SK-N-SH treated with all-trans-retinoic acid at 6 μM for 48 hours (cell line): ENCODE data around the gene PLA2R1.

Source experiments
- ATAC-seq: fragments of 200-7000 bp; cut with Tn5 transposase; 3 replicates; pipeline ENCODE4 v1.9.1; 2020; ENCODE audit warnings: mild to moderate bottlenecking, moderate library complexity
- ARNTL ChIP-seq: fragments of 450-650 bp; formaldehyde crosslinking; IDR thresholded peaks from 2 replicates; pipeline ENCODE4 v1.5.0; 2020; ENCODE audit warnings: low read depth, mild to moderate bottlenecking, moderate library complexity, borderline replicate concordance
- BACH2 ChIP-seq: fragments of 250-450 bp; sonication (Bioruptor Pico); IDR thresholded peaks from 2 replicates; pipeline ENCODE4 v1.9.0; 2021; ENCODE audit warnings: mild to moderate bottlenecking, borderline replicate concordance
- CSDC2 ChIP-seq: fragments of 250-450 bp; sonication (Bioruptor Pico); IDR thresholded peaks from 2 replicates; pipeline ENCODE4 v1.5.0; 2020; ENCODE audit warnings: mild to moderate bottlenecking, moderate library complexity
- ESRRG ChIP-seq: fragments of 250-450 bp; sonication (Bioruptor Pico); IDR thresholded peaks from 2 replicates; pipeline ENCODE4 v1.6.1; 2021; ENCODE audit warnings: mild to moderate bottlenecking
- GLIS3 ChIP-seq: fragments of 250-450 bp; sonication (Bioruptor Pico); IDR thresholded peaks from 2 replicates; pipeline ENCODE4 v1.5.0; 2020; ENCODE audit warnings: mild to moderate bottlenecking, moderate library complexity
- ISL1 ChIP-seq: fragments of 250-450 bp; sonication (Bioruptor Pico); IDR thresholded peaks from 2 replicates; pipeline ENCODE4 v2.1.2; 2022; ENCODE audit warnings: mild to moderate bottlenecking, moderate library complexity
- OSR1 ChIP-seq: fragments of 250-450 bp; sonication (Bioruptor Pico); IDR thresholded peaks from 2 replicates; pipeline ENCODE4 v1.8.0; 2022; ENCODE audit warnings: moderate library complexity, mild to moderate bottlenecking, inconsistent platforms
- RARB ChIP-seq: fragments of 250-450 bp; sonication (Bioruptor Pico); IDR thresholded peaks from 2 replicates; pipeline ENCODE4 v1.8.0; 2021; ENCODE audit warnings: mild to moderate bottlenecking, moderate library complexity
- SNAI2 ChIP-seq: fragments of 250-450 bp; sonication (Bioruptor Pico); IDR thresholded peaks from 2 replicates; pipeline ENCODE4 v1.5.0; 2020; ENCODE audit warnings: mild to moderate bottlenecking, moderate library complexity
- TCF4 ChIP-seq: fragments of 250-450 bp; sonication (Bioruptor Pico); IDR thresholded peaks from 2 replicates; pipeline ENCODE4 v1.8.0; 2021; ENCODE audit warnings: mild to moderate bottlenecking, moderate library complexity, borderline replicate concordance
- TOX ChIP-seq: fragments of 250-450 bp; sonication (Bioruptor Pico); IDR thresholded peaks from 2 replicates; pipeline ENCODE4 v1.8.0; 2021; ENCODE audit warnings: mild to moderate bottlenecking, moderate library complexity, borderline replicate concordance
- ZC3H10 ChIP-seq: fragments of 250-450 bp; sonication (Bioruptor Pico); IDR thresholded peaks from 2 replicates; pipeline ENCODE4 v1.5.1; 2021; ENCODE audit warnings: mild to moderate bottlenecking, moderate library complexity
- ZFP3 ChIP-seq: fragments of 250-450 bp; sonication (Bioruptor Pico); IDR thresholded peaks from 2 replicates; pipeline ENCODE4 v1.5.0; 2020; ENCODE audit warnings: mild to moderate bottlenecking, moderate library complexity
- ZFP30 ChIP-seq: fragments of 450-650 bp; formaldehyde crosslinking; IDR thresholded peaks from 2 replicates; pipeline ENCODE4 v1.5.0; 2022; ENCODE audit warnings: mild to moderate bottlenecking, moderate library complexity
- ZNF565 ChIP-seq: fragments of 450-650 bp; formaldehyde crosslinking; conservative IDR thresholded peaks from 2 replicates; pipeline ENCODE4 v1.5.0; 2020; ENCODE audit warnings: low read depth, mild to moderate bottlenecking, moderate library complexity
- ZNF70 ChIP-seq: fragments of 450-650 bp; formaldehyde crosslinking; IDR thresholded peaks from 2 replicates; pipeline ENCODE4 v1.5.0; 2020; ENCODE audit warnings: mild to moderate bottlenecking, moderate library complexity
- ZNF8 ChIP-seq: fragments of 450-650 bp; formaldehyde crosslinking; IDR thresholded peaks from 2 replicates; pipeline ENCODE4 v1.5.0; 2020; ENCODE audit warnings: mild to moderate bottlenecking, moderate library complexity
- TF ChIP-seq, protein P1 (sequence below): fragments of 250-450 bp; sonication (Bioruptor Pico); IDR thresholded peaks from 2 replicates; pipeline ENCODE4 v1.5.1; 2020; ENCODE audit warnings: low read depth, mild to moderate bottlenecking, moderate library complexity
- TF ChIP-seq, protein P2 (sequence below): fragments of 250-450 bp; sonication (Bioruptor Pico); IDR thresholded peaks from 2 replicates; pipeline ENCODE4 v1.5.0; 2020; ENCODE audit warnings: mild to moderate bottlenecking, moderate library complexity
- TF ChIP-seq, protein P3 (sequence below): fragments of 250-450 bp; sonication (Bioruptor Pico); IDR thresholded peaks from 2 replicates; pipeline ENCODE4 v1.5.1; 2021; ENCODE audit warnings: mild to moderate bottlenecking, moderate library complexity
- TF ChIP-seq, protein P4 (sequence below): fragments of 250-450 bp; sonication (Bioruptor Pico); IDR thresholded peaks from 2 replicates; pipeline ENCODE4 v1.8.0; 2020; ENCODE audit warnings: mild to moderate bottlenecking, moderate library complexity, borderline replicate concordance
- TF ChIP-seq, protein P5 (sequence below): fragments of 250-450 bp; sonication (Bioruptor Pico); IDR thresholded peaks from 2 replicates; pipeline ENCODE4 v1.8.0; 2021; ENCODE audit warnings: low read depth, mild to moderate bottlenecking, moderate library complexity, borderline replicate concordance

The PLA2R1 gene

DNA sequence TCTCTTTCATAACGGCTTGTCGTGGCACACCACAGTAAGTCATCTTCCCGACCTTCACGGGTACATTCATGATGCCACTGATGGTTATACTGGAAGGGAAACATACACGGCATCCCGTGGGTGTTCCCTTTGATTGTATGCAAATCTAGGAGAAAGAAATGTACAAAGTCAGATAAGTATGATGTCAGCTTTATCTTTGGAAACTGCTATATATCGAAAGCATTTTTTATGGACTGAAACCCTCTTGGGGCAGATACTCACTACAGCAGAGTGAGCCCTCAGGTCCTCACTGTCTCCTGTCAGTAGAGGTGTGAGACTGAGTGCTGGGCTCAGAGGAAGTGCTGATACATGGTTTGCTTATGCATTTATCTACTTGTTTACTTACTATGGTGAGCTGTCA is 20.4 kb downstream of the PLA2R1 start:
- ATAC-seq = no peak
- TF ChIP-seq ZFP30 (no peak), ZNF8 (CRISPR knock-in tag) (no peak), ZFP3 (CRISPR knock-in tag) (no peak), ESRRG (no peak), RARB (CRISPR knock-in tag) (no peak), ISL1 (CRISPR knock-in tag) (no peak), ZC3H10 (no peak), OSR1 (CRISPR knock-in tag) (no peak), TOX (CRISPR knock-in tag) (no peak), TCF4 (CRISPR knock-in tag) (no peak), ARNTL (no peak), ZNF565 (CRISPR knock-in tag) (no peak), ZNF70 (CRISPR knock-in tag) (no peak), BACH2 (CRISPR knock-in tag) (no peak)
- TF ChIP-seq, protein P1, sequence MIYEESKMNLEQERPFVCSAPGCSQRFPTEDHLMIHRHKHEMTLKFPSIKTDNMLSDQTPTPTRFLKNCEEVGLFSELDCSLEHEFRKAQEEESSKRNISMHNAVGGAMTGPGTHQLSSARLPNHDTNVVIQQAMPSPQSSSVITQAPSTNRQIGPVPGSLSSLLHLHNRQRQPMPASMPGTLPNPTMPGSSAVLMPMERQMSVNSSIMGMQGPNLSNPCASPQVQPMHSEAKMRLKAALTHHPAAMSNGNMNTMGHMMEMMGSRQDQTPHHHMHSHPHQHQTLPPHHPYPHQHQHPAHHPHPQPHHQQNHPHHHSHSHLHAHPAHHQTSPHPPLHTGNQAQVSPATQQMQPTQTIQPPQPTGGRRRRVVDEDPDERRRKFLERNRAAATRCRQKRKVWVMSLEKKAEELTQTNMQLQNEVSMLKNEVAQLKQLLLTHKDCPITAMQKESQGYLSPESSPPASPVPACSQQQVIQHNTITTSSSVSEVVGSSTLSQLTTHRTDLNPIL = no peak
- TF ChIP-seq, protein P2, sequence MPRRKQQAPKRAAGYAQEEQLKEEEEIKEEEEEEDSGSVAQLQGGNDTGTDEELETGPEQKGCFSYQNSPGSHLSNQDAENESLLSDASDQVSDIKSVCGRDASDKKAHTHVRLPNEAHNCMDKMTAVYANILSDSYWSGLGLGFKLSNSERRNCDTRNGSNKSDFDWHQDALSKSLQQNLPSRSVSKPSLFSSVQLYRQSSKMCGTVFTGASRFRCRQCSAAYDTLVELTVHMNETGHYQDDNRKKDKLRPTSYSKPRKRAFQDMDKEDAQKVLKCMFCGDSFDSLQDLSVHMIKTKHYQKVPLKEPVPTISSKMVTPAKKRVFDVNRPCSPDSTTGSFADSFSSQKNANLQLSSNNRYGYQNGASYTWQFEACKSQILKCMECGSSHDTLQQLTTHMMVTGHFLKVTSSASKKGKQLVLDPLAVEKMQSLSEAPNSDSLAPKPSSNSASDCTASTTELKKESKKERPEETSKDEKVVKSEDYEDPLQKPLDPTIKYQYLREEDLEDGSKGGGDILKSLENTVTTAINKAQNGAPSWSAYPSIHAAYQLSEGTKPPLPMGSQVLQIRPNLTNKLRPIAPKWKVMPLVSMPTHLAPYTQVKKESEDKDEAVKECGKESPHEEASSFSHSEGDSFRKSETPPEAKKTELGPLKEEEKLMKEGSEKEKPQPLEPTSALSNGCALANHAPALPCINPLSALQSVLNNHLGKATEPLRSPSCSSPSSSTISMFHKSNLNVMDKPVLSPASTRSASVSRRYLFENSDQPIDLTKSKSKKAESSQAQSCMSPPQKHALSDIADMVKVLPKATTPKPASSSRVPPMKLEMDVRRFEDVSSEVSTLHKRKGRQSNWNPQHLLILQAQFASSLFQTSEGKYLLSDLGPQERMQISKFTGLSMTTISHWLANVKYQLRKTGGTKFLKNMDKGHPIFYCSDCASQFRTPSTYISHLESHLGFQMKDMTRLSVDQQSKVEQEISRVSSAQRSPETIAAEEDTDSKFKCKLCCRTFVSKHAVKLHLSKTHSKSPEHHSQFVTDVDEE = no peak
- TF ChIP-seq, protein P3, sequence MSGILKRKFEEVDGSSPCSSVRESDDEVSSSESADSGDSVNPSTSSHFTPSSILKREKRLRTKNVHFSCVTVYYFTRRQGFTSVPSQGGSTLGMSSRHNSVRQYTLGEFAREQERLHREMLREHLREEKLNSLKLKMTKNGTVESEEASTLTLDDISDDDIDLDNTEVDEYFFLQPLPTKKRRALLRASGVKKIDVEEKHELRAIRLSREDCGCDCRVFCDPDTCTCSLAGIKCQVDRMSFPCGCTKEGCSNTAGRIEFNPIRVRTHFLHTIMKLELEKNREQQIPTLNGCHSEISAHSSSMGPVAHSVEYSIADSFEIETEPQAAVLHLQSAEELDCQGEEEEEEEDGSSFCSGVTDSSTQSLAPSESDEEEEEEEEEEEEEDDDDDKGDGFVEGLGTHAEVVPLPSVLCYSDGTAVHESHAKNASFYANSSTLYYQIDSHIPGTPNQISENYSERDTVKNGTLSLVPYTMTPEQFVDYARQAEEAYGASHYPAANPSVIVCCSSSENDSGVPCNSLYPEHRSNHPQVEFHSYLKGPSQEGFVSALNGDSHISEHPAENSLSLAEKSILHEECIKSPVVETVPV (CRISPR knock-in tag) = no peak
- TF ChIP-seq, protein P4, sequence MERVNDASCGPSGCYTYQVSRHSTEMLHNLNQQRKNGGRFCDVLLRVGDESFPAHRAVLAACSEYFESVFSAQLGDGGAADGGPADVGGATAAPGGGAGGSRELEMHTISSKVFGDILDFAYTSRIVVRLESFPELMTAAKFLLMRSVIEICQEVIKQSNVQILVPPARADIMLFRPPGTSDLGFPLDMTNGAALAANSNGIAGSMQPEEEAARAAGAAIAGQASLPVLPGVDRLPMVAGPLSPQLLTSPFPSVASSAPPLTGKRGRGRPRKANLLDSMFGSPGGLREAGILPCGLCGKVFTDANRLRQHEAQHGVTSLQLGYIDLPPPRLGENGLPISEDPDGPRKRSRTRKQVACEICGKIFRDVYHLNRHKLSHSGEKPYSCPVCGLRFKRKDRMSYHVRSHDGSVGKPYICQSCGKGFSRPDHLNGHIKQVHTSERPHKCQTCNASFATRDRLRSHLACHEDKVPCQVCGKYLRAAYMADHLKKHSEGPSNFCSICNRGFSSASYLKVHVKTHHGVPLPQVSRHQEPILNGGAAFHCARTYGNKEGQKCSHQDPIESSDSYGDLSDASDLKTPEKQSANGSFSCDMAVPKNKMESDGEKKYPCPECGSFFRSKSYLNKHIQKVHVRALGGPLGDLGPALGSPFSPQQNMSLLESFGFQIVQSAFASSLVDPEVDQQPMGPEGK (CRISPR knock-in tag) = no peak

DNA sequence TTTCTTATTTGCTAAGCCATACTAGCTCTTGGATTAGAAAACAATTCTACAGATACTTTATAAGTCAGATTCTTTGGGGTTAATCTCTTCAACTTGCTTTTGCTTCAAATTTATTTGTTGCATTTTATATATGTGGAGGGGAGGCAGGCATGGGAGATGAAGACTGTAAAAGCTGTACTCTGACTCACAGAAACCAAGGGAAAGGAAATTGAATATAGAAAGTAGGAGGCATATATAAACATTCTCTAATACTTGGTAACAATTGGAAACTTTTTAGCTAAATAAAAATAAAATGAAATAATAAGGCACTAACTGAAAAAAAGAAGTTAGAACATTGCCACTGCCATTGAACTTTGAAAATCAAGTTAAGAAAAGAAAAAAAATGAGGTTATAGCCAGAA is 21.3 kb downstream of the PLA2R1 start:
- no peak for TF ChIP-seq OSR1 (CRISPR knock-in tag)
- no peak for TF ChIP-seq TCF4 (CRISPR knock-in tag)
- TF ChIP-seq RARB (CRISPR knock-in tag) = no peak
- TF ChIP-seq ZC3H10 = no peak
- TF ChIP-seq ESRRG = no peak
- TF ChIP-seq CSDC2 (CRISPR knock-in tag) = no peak
- TF ChIP-seq, protein P3 (CRISPR knock-in tag) = no peak
- no peak for TF ChIP-seq ARNTL
- TF ChIP-seq SNAI2 (CRISPR knock-in tag) = no peak
- no peak for TF ChIP-seq ISL1 (CRISPR knock-in tag)
- TF ChIP-seq, protein P2 = no peak
- no peak for TF ChIP-seq TOX (CRISPR knock-in tag)
- TF ChIP-seq, protein P5, sequence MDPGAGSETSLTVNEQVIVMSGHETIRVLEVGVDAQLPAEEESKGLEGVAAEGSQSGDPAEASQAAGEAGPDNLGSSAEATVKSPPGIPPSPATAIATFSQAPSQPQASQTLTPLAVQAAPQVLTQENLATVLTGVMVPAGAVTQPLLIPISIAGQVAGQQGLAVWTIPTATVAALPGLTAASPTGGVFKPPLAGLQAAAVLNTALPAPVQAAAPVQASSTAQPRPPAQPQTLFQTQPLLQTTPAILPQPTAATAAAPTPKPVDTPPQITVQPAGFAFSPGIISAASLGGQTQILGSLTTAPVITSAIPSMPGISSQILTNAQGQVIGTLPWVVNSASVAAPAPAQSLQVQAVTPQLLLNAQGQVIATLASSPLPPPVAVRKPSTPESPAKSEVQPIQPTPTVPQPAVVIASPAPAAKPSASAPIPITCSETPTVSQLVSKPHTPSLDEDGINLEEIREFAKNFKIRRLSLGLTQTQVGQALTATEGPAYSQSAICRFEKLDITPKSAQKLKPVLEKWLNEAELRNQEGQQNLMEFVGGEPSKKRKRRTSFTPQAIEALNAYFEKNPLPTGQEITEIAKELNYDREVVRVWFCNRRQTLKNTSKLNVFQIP (CRISPR knock-in tag) = no peak
- TF ChIP-seq GLIS3 (CRISPR knock-in tag) = no peak
- TF ChIP-seq ZFP30 = no peak
- ATAC-seq = no peak
